GM19452 (cell line): ENCODE data around the gene ESRRB.

Experiments
- ATAC-seq: cut with Tn5 transposase; IDR thresholded peaks from one replicate; pipeline ENCODE4 v1.9.1; 2021; ENCODE audit not compliant: unreplicated experiment

The ESRRB gene

DNA sequence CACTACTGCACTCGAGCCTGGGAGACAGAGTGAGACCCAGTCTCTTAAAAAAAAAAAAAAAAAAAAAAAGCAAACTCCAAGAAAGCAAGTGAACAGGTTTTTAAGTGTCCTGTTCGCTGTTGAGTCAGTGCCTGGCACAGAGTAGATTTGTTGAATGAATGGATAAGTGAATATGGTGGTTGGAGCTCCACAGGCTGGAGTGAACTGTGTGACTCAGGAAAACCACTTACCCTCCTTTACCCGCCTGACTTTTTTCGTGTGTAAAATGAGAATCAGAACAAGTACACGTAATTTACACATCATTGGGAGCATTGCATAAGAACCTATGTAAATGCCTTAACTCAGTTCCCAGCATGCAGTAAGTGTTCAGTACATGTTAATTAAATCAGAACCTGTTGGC, 24.0 kb upstream of the ESRRB start:
- no peak for ATAC-seq

DNA sequence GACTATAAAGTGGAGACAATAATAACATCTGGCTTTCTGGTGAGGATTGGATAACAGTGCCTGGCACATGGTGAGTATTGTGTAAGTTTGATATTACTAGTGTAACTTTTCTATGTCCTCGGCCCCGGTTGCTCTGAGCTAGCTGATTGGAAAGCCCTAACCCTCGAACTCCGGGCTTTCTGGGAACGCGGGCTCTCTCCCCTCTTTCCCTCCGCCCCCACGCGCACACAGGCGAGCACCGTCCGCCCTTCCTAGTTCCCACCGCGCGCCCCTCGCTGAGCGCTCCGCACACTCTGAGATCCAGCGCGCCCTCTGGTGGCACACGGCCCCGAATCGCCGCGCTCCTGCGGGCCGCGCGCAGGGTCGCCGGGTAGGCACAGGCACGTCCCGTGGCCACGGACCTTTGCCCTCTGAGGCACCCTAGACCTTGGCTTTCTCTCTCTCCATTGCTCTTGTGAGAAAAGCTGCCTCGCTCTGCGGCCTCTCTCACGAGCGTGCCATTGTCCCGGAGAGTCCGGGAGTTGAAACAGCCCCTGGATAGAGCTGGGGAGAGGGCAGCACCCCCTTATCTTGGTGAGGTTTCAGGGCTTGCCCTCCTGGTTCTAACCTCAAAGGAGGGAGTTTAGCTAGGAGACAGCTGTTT, 23.2 kb upstream of the ESRRB start:
- no peak for ATAC-seq

GRCh38 chr14:76354310-76354709, 21.6 kb upstream of the ESRRB start:
- no peak for ATAC-seq

GRCh38 chr14:76355771-76356170, 20.2 kb upstream of the ESRRB start:
- no peak for ATAC-seq

DNA sequence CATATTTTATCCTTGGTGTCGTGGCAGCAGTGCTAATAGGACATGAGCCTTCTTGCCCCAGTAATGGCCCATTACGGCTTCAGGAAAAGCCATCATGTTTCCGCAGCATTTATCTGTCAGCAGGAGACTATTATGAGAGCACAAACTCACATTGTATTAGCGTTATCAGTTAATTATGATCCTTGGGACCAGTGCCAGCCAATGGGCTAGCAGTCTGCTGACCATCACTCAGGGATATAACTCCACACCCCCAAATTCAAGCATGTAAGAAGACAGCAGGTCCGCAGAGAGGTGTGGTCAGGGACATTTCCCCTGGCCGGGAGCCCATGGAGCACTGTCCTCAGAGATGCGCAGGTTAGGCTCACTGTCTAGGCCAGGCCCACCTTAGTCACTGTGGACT, 4.9 kb upstream of the ESRRB start:
- ATAC-seq: no peak

GRCh38 chr14:76373456-76373855, 2.5 kb upstream of the ESRRB start:
- ATAC-seq: no peak

GRCh38 chr14:76375484-76375883, 453 bp upstream of the ESRRB start:
- no peak for ATAC-seq

- no peak for ATAC-seq
These were observed 506 bp downstream of the ESRRB start for GRCh38 chr14:76376409-76376877.

GRCh38 chr14:76376878-76377734, 1.2 kb downstream of the ESRRB start:
- ATAC-seq: no peak

- no peak for ATAC-seq
These were observed 1.8 kb downstream of the ESRRB start for GRCh38 chr14:76377735-76378074.

GRCh38 chr14:76380991-76381390, 5.1 kb downstream of the ESRRB start:
- no peak for ATAC-seq

- no peak for ATAC-seq
These were observed 6.0 kb downstream of the ESRRB start for GRCh38 chr14:76381817-76382494.

- no peak for ATAC-seq
These were observed 6.5 kb downstream of the ESRRB start for GRCh38 chr14:76382495-76382832.

- no peak for ATAC-seq
These were observed 9.5 kb downstream of the ESRRB start for GRCh38 chr14:76385435-76385834.

GRCh38 chr14:76386944-76387782, 11.2 kb downstream of the ESRRB start:
- ATAC-seq: peak; percentile 60

DNA sequence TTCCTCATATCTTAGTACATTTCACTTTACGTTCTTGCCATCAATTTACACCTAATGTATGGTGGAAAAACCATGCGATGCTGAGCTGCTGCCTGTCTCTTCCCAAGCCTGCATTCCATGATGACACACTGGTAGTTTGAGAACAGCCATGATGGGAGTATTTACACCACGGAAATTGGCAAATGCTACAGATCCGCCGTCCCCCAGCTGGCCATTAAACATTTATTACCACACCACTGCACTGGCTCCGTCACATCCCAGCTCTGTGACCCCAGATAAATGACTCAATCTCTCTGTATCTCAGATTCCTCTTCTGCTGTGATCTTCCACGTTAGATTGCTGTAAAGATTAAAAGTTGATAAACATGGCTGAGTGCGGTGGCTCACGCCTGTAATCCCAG, 13.9 kb downstream of the ESRRB start:
- no peak for ATAC-seq

DNA sequence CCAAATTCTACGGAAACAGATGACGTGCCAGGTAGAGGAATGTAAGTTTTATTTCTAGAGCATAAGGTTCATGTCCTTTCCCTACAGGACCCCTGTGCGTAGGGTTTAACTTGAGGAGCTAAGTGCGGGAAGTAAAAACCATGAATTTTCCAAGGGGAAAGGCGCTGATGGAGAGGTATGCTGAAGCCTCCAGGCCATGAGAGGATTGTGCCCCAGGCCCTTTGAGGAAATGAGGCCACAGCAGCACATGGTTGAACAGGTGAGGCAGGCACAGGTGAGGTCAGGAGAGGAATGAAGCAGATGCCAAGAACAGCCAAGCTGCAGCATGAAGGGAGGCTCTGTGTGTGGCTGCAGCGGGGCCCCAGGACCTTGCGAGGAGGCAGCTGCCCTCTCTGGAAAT, 14.7 kb downstream of the ESRRB start:
- no peak for ATAC-seq

DNA sequence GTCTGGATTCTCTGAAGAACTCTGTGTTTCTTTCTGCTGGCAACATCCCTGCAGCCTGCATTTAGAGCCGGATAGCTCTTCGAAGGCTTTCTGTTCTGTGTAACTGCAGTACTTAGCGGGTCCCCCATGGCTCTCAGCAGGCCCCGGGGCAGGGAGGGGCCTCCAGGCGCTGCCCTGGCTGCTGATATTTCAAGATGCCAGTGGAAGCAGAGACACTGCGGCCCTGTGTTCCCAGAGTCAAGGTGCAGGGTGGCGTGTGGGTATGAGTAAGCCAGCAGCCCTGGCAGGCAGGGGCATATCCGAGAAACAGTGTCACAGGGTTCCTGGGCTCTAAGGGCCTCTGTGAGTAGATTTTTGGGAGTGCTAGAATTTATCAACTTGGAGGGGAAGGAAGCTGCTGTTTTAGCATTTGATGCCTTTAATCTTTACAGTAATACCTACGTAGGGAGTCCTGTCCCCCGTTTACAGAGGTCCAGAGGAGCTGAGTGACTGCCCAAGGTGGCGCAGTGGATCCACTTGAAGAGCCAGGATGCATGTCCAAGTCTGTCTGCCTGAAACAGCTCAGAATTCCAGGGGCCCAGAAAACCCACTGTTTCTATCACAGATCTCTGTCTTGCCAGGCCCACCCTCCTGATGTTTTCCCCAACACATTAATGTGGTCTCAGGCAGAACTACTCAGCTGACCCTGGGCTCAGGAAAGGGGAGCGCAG, 16.2 kb downstream of the ESRRB start:
- ATAC-seq: no peak

DNA sequence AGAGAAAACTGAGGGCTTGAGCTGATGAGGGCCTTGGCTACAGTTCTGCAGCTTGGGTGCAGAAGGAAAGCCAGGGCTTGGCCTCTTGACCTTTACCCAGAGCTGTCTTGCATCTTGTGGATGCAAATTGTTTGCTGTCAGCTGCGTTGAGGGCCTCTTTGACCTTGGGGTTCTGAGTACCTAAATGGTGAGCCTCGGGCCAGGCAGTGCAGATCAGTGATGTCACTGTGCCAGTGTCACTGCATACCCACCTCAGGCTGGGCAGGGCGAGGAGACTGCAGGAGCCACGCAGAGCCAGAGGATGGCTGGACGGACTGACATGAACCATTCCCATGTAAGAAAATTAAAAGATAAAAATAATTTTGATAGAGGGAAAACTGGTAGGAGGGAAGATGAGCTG, 18.6 kb downstream of the ESRRB start:
- ATAC-seq: no peak

GRCh38 chr14:76395161-76395560, 19.2 kb downstream of the ESRRB start:
- no peak for ATAC-seq
